Measurements from ENCODE around the gene MFSD11.
"Not testable (repeated sequence)": the region's sequence is repeated elsewhere in the genome, so short reads cannot be mapped to it uniquely, and the experiment has no call there.

MFSD11 gene

DNA sequence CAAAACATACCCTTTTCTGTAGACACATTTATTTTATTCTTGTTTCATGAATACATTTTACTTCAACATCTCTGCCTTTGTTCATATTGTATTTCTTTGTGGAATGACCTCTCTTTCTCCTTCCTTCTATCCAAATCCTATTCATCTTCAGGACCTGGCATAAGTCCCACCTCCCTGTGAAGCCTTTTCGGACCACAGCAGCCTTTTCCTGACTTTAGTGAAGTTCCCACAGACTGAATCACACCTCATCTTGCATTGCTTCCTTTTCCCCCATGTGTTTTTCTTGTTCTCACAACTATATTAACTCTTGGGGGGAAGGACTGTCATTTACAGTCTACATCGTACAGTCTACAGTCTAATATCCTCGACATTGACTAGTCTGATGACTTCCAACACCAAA, 58.2 kb downstream of the MFSD11 start:
- DNase-seq (ENCODE audit: low read depth in 2 of 2, low spot score in 1 of 2): no peak

DNA sequence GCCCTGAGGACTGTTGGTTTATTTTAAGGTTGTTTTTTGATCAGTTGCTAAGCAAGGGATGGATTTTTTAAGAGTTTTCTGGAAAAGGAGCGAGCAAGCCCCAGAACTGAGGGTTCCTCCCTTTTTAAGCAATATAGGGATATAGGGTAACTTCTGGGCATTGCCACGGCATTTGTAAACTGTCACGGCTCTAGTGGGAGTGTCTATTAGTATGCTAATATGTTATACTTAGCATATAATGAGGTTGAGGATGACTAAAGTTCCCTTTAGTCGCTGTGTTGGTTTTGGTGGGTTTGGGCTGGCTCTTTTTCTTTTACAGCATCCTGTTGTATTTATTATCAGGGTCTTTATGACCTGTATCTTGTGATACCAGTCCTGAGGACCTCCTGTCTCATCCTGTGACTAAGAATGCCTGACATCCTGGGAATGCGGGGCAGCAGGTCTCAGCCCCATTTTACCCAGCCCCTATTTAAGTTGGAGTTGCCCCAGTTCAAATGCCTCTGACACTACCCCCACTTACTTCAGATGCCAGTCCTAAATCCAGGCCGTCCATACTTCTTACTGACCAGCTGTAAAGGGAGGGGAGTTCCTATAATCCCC, 59.4 kb downstream of the MFSD11 start:
- no peak for DNase-seq (ENCODE audit: low read depth in 2 of 2, low spot score in 1 of 2)

DNA sequence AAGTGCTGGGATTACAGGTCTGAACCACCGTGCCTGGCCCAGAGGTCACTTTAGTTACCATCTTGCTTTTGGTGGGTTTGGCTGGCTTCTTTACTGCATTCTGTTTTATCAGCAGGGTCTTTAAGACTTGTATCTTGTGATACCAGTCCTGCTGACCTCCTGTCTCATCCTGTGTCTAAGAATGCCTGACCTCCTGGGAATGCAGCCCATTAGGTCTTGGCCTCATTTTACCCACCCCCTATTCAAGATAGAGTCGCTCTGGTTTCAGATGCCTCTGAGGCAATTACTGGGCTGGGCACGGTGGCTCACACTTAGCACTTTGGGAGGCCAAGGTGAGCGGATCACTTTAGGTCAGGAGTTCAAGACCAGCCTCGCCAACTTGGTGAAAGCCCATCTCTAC, 63.8 kb downstream of the MFSD11 start:
- no peak for DNase-seq (ENCODE audit: low read depth in 2 of 2, low spot score in 1 of 2)

DNA sequence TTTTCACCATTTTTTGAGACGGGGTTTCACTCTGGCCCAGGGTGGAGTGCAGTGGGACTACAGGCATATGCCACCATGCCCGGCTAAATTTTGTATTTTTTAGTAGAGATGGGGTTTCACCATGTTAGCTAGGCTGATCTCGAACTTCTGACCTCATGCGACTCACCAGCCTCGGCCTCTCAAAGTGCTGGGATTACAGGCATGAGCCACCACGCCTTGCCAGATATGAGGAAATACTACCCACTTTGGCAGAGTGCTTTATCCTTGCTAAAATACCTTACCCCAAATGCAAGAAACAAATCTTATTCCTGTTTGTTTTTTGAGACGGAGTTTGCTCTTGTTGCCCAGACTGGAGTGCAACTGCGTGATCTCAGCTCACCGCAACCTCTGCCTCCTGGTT, 67.4 kb downstream of the MFSD11 start:
- DNase-seq (ENCODE audit: low read depth in 2 of 2, low spot score in 1 of 2): no peak

DNA sequence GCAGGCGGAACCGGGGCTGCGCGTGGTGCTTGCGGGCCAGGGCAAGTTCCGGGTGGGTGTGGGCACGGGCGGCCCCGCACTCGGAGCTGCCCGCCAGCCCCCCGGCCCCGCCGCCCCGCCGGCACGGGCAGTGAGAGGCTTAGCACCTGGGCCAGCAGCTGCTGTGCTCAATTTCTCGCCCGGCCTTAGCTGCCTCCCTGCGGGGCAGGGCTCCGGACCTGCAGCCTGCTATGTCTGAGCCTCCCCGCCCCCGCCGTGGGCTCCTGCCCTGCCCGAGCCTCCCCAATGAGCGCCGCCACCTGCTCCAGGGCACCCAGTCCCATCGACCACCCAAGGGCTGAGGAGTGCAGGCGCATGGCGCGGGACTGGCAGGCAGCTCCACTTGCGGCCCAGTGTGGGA, 68.2 kb downstream of the MFSD11 start:
- not testable (repeated sequence) for DNase-seq (ENCODE audit: low read depth in 2 of 2, low spot score in 1 of 2)

DNA sequence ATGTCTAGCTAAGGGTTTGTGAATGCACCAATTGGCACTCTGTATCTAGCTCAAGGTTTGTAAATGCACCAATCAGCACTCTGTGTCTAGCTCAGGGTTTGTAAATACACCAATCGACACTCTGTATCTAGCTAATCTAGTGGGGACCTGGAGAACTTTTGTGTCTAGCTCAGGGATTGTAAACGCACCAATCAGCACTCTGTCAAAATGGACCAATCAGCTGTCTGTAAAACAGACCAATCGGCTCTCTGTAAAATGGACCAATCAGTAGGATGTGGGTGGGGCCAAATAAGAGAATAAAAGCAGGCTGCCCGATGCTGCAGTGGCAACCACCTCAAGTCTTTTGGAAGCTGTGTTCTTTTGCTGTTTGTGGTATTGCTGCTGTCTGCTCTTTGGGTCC, 68.8 kb downstream of the MFSD11 start:
- not testable (repeated sequence) for DNase-seq (ENCODE audit: low read depth in 2 of 2, low spot score in 1 of 2)

DNA sequence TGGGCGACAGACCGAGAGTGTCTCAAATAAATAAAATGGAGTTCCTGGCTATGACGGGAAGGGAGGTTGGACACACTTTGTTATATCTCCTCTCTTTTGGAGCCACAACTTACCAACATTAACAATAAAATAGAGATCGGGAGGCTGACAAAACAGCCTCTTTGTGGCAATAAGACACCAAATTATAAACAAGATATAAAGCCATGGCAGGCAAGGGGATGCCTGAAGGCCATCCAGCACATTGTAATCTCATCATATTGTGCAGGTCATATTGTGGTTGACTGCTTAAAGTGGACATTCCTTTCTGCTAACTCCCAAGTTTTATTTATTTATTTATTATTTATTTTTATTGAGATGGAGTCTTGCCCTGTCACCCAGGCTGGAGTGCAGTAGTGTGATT, 70.4 kb downstream of the MFSD11 start:
- DNase-seq (ENCODE audit: low read depth in 2 of 2, low spot score in 1 of 2): no peak

DNA sequence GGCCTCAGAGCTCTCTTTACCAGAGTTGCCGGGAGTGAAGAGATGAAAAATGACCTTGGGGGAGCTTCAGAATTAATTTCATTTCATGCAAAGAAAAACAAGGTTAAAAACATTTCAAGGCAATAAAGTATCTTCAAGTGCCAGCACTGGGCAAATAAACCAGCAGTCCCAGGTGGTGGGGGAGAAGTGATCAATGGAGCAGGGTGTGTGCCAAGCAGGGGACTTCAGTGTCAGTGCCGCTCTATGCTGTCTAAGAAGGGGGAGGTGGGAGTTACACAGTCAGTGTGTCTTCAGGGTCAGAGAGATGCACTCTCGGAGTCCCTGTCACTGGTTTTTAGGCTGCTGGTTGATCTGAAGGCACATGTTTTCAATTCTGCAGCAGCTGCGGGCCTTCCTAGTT, 73.0 kb downstream of the MFSD11 start:
- DNase-seq (ENCODE audit: low read depth in 2 of 2, low spot score in 1 of 2): no peak

DNA sequence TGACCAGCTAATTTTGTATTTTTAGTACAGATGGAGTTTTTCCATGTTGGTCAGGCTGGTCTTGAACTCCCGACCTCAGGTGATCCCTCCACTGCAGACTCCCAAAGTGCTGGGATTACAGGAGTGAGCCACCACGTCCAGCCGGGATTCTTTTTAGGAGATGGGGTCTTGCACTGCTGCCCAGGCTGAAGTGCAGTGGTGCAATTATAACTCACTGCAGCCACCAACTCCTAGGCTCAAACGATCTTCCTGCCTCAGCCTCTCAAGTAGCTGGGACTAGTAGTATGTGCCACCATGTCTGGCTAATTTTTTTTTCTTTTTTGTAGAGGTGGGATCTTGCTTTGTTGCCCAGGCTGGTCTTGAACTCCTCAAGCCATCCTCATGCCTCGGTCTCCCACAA, 73.9 kb downstream of the MFSD11 start:
- no peak for DNase-seq (ENCODE audit: low read depth in 2 of 2, low spot score in 1 of 2)

DNA sequence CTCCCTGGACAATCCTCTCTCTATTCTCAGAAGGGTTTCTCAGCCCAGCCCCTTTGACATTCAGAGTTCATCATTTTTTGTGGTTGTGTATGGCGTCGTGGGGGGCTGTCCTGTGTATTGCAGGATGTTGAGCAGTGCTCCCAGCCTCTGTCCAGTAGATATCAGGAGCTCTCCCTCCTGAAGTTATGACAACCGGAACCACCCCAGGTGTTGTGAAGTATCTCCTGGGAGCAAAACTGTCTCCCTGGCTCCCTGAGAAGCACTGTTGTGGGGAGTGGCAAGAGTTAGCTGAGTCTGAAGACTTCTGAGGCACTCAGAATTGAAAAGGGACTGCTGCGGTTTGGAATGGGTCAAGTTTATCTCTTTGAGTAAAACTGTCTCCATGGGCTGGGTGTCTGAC, 74.3 kb downstream of the MFSD11 start:
- DNase-seq (ENCODE audit: low read depth in 2 of 2, low spot score in 1 of 2): no peak

DNA sequence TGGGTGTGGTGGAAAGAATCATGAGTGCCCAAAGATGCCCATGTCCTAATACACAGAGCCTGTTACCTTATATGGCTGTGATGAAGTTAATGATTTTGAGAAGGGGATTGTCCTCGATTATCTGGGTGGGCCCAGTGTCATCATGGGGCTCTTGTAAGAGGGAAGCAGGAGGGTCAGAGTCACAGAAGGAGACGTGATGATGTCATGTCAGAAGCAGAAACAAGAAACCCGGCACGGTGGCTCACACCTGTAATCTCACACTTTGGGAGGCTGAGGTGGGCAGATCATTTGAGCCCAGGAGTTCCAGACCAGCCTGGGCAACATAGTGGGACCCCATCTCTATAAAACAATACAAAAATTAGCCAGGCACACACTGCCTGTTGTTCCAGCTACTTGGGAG, 75.0 kb downstream of the MFSD11 start:
- DNase-seq (ENCODE audit: low read depth in 2 of 2, low spot score in 1 of 2): no peak

DNA sequence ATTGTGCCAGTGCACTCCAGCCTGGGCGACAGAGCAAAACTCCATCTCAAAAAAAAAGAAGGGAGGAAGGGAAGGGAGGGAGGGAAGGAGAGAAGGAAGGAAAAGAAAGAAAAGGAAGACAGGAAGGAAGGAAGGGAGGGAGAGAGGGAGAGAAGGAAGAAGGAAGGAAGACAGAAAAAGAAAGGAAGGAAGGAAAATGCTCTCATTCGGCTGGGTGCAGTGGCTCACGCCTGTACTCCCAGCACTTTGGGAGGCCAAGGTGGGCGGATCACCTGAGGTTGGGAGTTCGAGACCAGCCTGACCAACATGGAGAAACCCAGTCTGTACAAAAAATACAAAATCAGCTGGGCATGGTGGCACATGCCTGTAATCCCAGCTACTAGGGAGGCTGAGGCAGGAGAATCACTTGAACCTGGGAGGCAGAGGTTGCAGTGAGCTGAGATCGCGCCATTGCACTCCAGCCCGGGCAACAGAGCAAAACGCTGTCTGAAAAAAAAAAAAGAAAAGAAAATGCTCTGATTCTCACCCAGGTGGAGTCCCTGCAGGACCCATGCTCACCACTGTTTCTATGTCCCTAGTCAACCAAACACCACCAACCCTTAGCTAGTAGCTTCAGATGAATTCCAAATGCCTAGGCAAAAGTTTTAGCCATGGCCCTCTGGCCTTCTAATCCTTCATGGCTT, 78.1 kb downstream of the MFSD11 start:
- DNase-seq (ENCODE audit: low read depth in 2 of 2, low spot score in 1 of 2): not testable (repeated sequence)

DNA sequence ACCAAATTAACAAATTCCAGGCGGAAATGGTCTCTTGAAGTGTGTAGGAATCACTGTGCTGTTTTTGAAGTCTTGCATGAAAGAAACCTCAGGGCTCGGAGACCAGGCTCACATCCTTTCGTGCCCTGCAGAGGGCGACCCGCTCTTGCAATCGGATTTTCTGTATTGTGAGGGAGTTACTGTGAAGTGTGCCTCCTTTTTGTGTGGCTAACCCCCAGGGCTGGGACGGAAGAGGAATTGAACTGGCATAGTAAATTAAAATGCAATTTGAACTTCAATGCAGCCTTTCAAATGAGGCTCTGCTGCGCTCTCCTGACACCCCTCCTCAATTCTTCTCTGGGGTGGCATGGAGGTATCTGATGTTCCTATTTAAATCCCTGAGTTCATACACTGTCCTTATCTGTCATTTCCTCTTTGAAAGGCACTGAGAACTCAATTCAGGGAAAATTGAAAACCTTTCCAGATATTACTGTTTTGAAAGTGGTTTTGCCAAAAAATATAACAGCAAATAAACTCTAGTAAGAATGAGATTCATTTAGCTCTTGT, 78.7 kb downstream of the MFSD11 start:
- peak; percentile 17 to 28 for DNase-seq (ENCODE audit: low read depth in 2 of 2, low spot score in 1 of 2)

DNA sequence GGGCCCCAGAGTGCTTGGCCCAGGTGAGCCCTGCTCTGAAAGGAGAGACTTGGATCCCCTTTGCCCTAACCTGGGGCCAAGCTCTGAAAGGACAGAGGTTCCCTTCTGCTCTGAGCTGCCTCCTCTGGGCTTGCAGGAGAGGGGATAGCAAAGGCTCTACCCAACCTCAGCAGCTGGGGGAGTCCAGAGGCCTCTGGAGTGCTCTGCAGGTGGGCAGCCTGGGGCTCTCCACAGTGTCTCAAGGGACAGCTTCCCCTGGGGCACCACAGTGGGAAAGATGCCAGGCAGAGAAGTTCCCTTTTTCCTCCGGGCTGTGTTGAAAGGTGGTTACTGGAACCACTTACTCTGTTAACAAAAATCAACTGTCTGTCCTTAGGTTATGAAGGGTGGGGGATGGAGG, 82.1 kb downstream of the MFSD11 start:
- no peak for DNase-seq (ENCODE audit: low read depth in 2 of 2, low spot score in 1 of 2)

DNA sequence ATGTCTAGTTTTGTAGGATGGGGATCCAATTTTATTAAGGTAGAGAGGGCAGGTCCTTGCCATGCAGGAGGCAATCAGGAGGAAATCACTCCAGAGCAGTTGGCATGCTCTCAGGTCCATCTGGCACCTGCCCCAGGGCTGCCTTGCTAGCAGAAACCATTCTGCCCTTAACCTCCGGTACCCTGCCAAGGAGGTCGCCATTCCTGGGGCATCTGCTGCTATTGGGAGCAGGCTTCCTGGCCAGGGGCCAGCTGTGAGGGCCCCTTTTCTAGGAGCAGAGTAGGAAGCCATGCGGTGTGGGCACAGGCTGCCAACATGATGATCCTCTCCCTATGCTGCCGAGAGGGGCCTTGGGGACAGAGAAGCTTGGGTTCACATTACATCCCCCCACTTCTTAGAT, 82.6 kb downstream of the MFSD11 start:
- DNase-seq (ENCODE audit: low read depth in 2 of 2, low spot score in 1 of 2): no peak

DNA sequence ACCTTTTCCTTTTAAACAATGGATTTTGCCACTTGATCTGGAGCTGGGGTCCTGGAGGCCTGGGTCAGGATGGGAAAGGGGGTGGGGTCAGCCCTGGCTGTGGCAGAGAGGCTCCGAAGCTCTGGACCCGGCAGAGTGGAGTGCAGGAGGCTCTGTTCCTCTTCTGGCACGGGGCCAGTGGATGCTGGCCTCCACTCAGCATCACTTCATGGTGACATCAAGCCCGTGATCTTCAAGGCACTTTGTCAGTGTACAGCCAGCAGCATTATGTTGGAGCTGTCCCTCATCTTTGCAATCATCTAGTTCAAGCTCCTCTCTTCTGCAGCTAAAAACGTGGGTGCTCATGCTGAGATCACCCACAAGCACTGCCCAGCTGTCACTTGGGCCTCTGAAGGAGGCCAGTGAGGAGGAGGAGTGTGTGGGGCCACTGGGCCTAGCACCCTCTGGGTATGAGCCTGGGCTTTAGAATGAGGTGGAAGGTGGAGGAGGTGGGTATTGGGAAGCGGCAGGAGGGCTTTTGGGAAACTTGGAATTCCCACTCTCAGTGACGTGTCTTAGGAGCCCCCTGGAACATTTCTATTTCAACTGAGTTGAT, 84.4 kb downstream of the MFSD11 start:
- no peak for DNase-seq (ENCODE audit: low read depth in 2 of 2, low spot score in 1 of 2)

DNA sequence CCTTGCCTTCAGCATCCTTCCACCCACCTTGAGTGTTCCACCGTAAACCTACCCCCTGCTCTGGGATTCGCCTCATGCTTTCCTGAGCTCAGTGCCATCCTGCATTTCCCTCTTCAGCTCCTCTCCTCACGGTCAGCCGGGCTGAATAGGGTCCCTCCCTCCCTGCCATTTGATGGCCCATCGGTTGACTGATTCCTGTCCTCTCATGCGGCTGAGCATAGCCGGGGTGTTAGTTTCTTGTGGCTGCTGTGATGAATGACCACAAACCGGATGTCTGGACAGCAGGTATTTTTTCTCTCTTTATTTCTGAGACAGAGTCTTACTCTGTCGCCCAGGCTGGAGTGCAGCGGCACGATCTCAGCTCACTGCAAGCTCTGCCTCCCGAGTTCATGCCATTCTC, 86.2 kb downstream of the MFSD11 start:
- no peak for DNase-seq (ENCODE audit: low read depth in 2 of 2, low spot score in 1 of 2)

DNA sequence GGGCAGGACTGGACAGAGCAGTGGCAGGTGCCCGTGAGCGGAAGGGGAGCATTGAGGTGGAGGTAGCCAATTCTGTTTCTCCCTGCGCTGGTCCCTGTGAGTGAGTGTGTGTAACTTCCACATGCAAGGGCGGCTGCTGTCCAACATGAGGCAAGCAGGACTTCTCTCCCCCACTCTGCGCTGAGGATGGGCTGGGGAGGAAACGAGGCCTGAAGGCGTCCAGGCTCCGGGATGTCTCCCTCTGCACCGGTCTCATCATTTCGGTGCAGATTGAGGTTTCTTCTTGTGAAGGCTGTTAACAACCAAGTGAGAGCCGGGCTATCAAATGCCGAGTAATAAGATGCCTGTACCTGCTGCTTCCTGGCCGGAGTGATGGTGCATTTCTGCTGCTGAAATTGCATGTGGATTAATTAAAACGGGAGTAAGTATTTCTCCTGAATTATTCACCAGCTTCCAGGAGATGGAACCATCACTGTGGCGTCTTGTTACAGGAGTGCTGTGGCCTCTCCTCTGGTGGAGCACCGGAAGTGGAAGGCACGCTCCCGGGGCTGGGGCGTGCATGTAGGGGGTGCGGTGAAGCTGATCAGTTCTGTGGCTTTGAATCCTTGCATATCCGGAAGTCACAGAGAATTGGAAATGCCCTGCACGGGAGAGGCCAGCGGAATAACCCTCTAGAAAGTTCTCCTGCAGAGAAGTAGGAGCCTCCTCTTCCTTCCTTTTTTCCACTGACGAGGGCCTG, 88.6 kb downstream of the MFSD11 start:
- DNase-seq (ENCODE audit: low read depth in 2 of 2, low spot score in 1 of 2): no peak

DNA sequence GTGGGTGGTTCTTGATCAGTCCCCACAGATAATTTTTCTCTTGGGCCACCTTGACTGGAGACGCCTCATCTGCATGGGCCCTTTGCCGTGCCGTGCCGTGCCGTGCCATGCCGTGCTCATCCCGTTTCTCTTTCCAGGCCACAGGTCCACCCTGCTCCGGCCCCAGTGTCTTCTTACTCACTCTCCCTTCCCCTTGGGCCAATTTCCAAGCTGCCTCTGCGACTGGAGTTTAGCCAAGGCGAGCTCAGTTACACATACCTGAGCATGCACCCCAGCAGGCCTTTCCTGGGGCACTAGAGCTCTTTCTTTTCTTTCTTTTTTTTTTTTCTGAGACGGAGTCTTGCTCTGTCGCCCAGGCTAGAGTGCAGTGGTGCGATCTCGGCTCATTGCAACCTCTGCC, 89.8 kb downstream of the MFSD11 start:
- no peak for DNase-seq (ENCODE audit: low read depth in 2 of 2, low spot score in 1 of 2)
